OCI-LY1 (cell line): Measurements from ENCODE around the gene ZFPM1.

ENCODE experiments used
- CTCF ChIP-seq: fragments of 200-600 bp; sonication (generic), shearing (Covaris generic); IDR thresholded peaks from 2 replicates; pipeline ENCODE4 v1.5.1; 2017; ENCODE audit warnings: mild to moderate bottlenecking, antibody characterized with exemption, low read length, moderate library complexity, mixed read lengths
- EZH2 ChIP-seq: fragments of 200-600 bp; sonication (generic), shearing (Covaris generic); IDR thresholded peaks from 2 replicates; pipeline ENCODE4 v1.8.0; 2017; ENCODE audit warnings: borderline replicate concordance, mixed run types, mild to moderate bottlenecking, antibody characterized with exemption, low read length, moderate library complexity, mixed read lengths

GRCh38 chr16:88498576-88499208 is 45.6 kb downstream of the ZFPM1 start:
- TF ChIP-seq CTCF: no peak
- no peak for TF ChIP-seq EZH2
